Neutrophil (primary cell): ENCODE measurements around the gene MAPK8IP2.
A peak's percentile ranks its signal among the peaks of the same experiment; 100 is the strongest.

ENCODE experiments used
- H3K27ac ChIP-seq: fragments of 200-600 bp; sonication (generic); 2 replicates; pipeline ENCODE4 v1.5.1; 2016; ENCODE audit warnings: mild to moderate bottlenecking, moderate library complexity
- H3K27me3 ChIP-seq: fragments of 200-600 bp; sonication (generic); 2 replicates; pipeline ENCODE4 v1.6.0; 2016; ENCODE audit warnings: mild to moderate bottlenecking
- H3K36me3 ChIP-seq: fragments of 200-600 bp; sonication (generic); 2 replicates; pipeline ENCODE4 v1.5.1; 2017
- H3K4me1 ChIP-seq, 2 experiments: fragments of 200-600 bp in 1 of 2; sonication (generic) in 1 of 2; 1 replicate in 1 of 2; 2 replicates in 1 of 2; pipeline versions ENCODE4 v1.5.1 to v1.6.1; 2013 to 2016; ENCODE audit warnings: low read depth in 1 of 2, low read length in 1 of 2, mild to moderate bottlenecking in 1 of 2, moderate library complexity in 1 of 2; ENCODE audit not compliant: control insufficient read depth in 1 of 2, insufficient read depth in 1 of 2
- H3K4me3 ChIP-seq, 2 experiments: fragments of 200-600 bp in 1 of 2; sonication (generic) in 1 of 2; 1 replicate in 1 of 2; 2 replicates in 1 of 2; pipeline ENCODE4 v1.5.1; 2013 to 2016; ENCODE audit warnings: low read depth in 1 of 2, low read length in 1 of 2, mild to moderate bottlenecking in 1 of 2, moderate library complexity in 1 of 2
- H3K9me3 ChIP-seq: fragments of 200-600 bp; sonication (generic); 2 replicates; pipeline ENCODE4 v1.5.1; 2016
- TF ChIP-seq, protein P1 (sequence below): fragments of 200-600 bp; sonication (generic); IDR thresholded peaks from 2 replicates; pipeline ENCODE4 v1.5.1; 2016; ENCODE audit warnings: antibody characterized with exemption

MAPK8IP2 gene

DNA sequence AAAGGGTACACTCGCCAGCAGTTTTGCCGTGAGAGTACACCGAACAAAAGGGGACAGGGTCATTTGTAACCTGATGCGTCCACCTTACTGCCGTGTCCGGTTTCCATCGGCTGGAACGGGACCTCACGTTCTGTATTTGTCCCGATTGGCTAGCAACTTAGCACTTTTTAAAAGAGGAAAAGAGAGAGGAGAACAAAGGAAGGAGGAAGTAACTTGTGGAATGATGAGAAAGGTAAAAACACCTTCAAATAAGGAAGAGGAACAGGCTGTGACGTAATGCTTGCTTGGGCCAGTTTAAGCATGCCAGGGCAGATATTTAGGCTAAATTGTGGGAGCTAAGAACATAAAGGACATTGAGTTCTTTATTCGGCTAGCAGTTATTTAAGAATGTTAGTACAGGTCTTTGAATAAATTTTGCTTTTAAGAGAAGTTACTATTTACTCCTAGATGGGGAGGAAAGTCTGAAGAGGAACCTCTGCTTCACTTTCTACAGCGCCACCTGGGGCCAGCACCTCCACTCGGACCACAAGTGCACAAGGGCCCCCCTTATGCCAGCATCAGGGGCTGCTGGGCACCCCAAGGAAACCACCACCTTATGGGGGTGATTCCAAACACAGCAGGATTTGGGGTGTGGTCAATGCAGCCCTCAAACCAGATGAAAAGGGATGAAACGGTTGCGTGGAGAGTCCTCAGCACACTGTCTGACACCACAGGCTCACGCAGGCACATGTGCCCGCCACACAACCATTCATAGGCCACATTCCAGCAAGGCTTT, 21.5 kb downstream of the MAPK8IP2 start:
- Histone ChIP-seq H3K27me3 (peaks cover 6% of the 10 kb centered on the region), H3K9me3 (no peaks in the 10 kb centered on the region), H3K4me1 (peaks cover 44 to 45% of the 10 kb centered on the region in 2 experiments), H3K4me3 (peak overlapping the region; percentile 46 to 53), H3K36me3 (peaks cover 29% of the 10 kb centered on the region), H3K27ac (peak overlapping the region; percentile 98)
- TF ChIP-seq, protein P1, sequence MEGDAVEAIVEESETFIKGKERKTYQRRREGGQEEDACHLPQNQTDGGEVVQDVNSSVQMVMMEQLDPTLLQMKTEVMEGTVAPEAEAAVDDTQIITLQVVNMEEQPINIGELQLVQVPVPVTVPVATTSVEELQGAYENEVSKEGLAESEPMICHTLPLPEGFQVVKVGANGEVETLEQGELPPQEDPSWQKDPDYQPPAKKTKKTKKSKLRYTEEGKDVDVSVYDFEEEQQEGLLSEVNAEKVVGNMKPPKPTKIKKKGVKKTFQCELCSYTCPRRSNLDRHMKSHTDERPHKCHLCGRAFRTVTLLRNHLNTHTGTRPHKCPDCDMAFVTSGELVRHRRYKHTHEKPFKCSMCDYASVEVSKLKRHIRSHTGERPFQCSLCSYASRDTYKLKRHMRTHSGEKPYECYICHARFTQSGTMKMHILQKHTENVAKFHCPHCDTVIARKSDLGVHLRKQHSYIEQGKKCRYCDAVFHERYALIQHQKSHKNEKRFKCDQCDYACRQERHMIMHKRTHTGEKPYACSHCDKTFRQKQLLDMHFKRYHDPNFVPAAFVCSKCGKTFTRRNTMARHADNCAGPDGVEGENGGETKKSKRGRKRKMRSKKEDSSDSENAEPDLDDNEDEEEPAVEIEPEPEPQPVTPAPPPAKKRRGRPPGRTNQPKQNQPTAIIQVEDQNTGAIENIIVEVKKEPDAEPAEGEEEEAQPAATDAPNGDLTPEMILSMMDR: no peak

DNA sequence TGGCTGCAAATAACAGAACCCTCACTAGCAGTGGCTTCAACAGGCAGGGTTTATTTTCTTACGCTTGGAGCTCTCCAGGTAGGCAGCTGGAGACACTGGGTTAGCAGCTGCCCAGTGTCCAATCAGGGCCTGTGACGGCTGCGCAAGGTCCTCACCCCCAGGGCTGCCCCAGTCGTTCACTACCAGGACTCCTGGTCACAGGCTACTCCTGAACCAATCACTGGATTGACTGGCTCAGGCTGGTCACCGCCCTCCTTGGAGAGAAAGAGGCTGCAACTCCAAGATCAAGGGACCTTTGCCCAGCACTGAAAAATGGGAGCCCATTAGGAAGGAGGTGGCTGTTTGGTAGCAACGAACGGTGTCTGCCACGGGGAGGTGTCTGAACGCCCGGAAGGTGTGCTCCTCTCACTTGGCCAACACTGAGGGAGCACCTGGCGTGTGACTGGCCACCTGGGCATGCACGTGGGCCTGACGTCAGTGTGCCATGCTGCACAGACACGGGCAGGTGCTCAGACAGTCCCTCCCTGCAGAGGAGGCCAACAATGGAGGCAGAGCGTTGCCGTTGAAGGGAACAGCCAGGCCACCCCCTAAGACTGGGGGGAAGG, 22.2 kb downstream of the MAPK8IP2 start:
- Histone ChIP-seq H3K4me3 (peak overlapping the region; percentile 46 to 53), H3K36me3 (peaks cover 29% of the 10 kb centered on the region), H3K27ac (peak overlapping the region; percentile 98), H3K27me3 (peaks cover 6% of the 10 kb centered on the region), H3K9me3 (no peaks in the 10 kb centered on the region), H3K4me1 (peaks cover 50 to 52% of the 10 kb centered on the region in 2 experiments)
- TF ChIP-seq, protein P1: no peak

DNA sequence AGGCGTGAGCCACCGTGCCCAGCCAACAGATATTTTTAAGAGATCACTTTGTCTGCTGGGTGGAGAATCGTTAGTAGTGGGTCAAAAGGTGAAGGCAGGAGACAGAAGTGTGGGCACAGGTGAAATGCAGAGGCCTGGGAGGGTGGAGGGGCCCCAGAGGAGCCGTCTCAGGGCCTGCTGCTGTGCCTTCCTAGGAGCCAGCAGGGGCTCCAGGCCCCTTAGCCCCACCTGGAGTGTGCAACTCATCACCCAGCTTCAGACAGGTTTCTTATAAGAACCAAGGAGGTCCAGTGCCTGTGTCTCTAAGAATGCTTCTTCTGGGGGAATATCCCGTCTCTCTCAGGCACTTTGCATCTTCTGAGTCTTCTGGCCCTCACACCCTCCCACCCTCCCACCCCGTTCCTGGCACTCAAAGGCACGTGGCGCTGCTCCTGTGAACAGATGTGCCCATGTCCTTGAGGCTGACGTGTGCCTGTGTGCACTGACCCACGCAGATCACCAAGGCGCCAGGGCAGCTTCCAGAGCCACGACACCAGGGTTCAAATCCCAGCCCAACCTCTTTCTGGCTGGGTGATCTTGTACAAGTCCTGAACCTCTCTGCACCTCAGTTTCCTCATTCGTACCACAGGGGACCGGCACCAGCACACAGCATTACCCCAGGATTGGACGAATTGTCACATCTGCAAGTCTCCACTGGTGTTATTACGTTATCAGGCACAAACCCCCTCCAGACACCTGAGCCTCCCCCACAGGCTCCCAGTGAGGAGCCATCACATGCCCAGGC, 23.9 kb downstream of the MAPK8IP2 start:
- Histone ChIP-seq H3K36me3 (peaks cover 29% of the 10 kb centered on the region), H3K27ac (peak overlapping the region; percentile 23), H3K9me3 (no peaks in the 10 kb centered on the region), H3K4me1 (peaks cover 60 to 61% of the 10 kb centered on the region in 2 experiments), H3K4me3 (no peak overlapping the region), H3K27me3 (peaks cover 5% of the 10 kb centered on the region)
- TF ChIP-seq, protein P1: no peak

DNA sequence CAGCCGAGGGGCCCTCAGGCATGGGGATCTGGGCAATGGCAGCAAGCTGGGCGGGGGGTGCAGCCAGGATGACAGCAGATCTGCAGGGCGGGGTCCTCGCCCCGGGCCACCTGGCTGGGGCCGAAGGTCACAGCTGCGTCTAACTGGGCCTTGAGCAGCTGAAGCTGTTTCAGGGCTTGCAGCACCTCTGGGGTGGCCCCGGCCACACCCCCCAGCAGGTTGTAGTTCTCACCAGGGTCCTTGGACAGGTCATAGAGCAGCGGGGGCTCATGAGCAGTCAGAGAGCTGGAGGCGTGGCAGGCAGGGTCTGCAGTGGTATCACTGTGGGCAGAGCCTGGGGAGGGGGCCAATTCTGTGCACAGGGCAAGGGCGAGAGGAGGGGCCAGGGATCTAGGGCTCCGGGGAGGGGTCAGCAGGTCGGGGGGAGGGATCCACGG, 24.6 kb downstream of the MAPK8IP2 start:
- no peak overlapping the region for H3K4me3 ChIP-seq
- H3K36me3 ChIP-seq: peaks cover 29% of the 10 kb centered on the region
- no peak overlapping the region for H3K27ac ChIP-seq
- TF ChIP-seq, protein P1: no peak
- H3K9me3 ChIP-seq: no peaks in the 10 kb centered on the region
- H3K4me1 ChIP-seq: peaks cover 56 to 57% of the 10 kb centered on the region in 2 experiments
- no peaks in the 10 kb centered on the region for H3K27me3 ChIP-seq

DNA sequence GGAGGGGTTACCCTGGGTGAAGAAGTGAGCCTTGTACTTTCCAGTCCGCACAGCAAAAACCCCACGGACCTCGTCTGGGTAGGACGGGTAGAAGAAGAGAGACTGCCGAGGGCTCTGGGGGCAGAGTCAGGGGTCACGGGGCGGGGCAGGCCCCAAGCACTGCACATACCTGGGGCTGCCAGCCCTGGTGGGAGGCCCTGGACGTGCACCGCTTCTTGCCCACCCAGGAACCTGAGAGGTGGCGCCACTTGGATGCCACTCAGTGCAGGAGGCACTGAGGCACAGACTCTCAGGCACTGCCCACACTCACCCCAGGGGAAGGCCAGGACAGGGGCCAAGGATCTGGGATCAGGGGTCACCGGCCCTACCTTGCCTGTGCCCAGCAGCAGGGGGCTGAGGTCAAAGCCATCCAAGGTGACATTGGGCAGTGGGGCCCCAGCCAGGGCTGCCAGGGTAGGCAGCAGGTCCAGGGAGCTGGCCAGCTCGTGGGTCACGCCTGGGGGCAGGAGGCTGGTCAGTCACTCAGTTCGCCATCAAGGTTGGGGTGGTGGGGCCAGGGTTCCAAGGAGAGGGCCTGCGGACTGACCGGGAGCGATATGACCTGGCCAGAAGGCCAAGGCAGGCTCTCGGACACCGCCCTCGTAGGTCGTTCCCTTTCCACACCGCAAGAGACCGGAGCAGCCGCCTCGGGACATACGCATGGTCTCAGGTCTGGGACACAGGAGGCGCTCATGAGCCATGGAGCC, 25.1 kb downstream of the MAPK8IP2 start:
- peaks cover 50 to 51% of the 10 kb centered on the region in 2 experiments for H3K4me1 ChIP-seq
- H3K27me3 ChIP-seq: no peaks in the 10 kb centered on the region
- H3K4me3 ChIP-seq: no peak overlapping the region
- TF ChIP-seq, protein P1: no peak
- H3K27ac ChIP-seq: peak overlapping the region; percentile 3
- H3K36me3 ChIP-seq: peaks cover 29% of the 10 kb centered on the region
- no peaks in the 10 kb centered on the region for H3K9me3 ChIP-seq
